Measurements from ENCODE around the gene CDC16. TPM values are rescaled to one million over a fixed set of nuclear protein-coding genes. Genes with fewer than 3 reads are reported as not detected.

The CDC16 gene
- total and polyA plus RNA-seq, 2 of the 8 experiments (the other 6 are each of a cell fraction or from before 2014, with no cell fraction given) = 42.5 to 83.4 TPM

- H4K91ac ChIP-seq (replicated peaks; ENCODE audit: insufficient read length, low read length) = no peak overlapping the region
- no peaks in the 10 kb centered on the region for H3K27me3 ChIP-seq (replicated peaks in 1 of 4; ENCODE audit: control insufficient read depth in 3 of 4, extremely low read depth in 1 of 4, insufficient read depth in 3 of 4, low read length in 3 of 4)
- H2AK5ac ChIP-seq (ENCODE audit: low read depth, low read length) = no peak overlapping the region
- H3K27ac ChIP-seq (ENCODE audit: low read depth, low read length) = no peak overlapping the region
- no peak overlapping the region for H2BK12ac ChIP-seq (ENCODE audit: low read depth, low read length)
- no peak overlapping the region for H4K8ac ChIP-seq (ENCODE audit: extremely low read depth, insufficient read depth, low read length)
- H3K4ac ChIP-seq (replicated peaks; ENCODE audit: insufficient read length, low read depth, low read length) = no peak overlapping the region
- 56% methylated on average over 4 of the region's 4 CpGs; no CpG with 5 or more reads in 1 of the 2 experiments for WGBS, 2 experiments (ENCODE audit: extremely low coverage in 1 of 2, insufficient coverage in 1 of 2, insufficient read length in 1 of 2, insufficient replicate concordance in 2 of 2, low coverage in 1 of 2, low lambda C conversion rate in 2 of 2, missing lambda C conversion rate in 1 of 2)
- no peak for DNase-seq (ENCODE audit: low read depth in 1 of 2, low spot score in 2 of 2)
- no peak overlapping the region for H2BK15ac ChIP-seq (ENCODE audit: low read length)
- no peak overlapping the region; a peak in 2 of 4 replicates for H3K4me2 ChIP-seq (ENCODE audit: insufficient read depth in 1 of 2, low read depth in 2 of 2, low read length in 2 of 2)
- CTCF ChIA-PET (ENCODE audit: partially characterized antibody) = interaction anchor here (1.1 kb wide), 2 partner anchors 18 to 84 kb away, joined by 3 to 4 read pairs; no protein-coding TSS in a partner anchor
- no peaks in the 10 kb centered on the region for H3K9me3 ChIP-seq (ENCODE audit: insufficient read depth in 2 of 2, low read depth in 1 of 2, low read length in 1 of 2)
- H3K4me3 ChIP-seq (ENCODE audit: extremely low read depth in 1 of 4, insufficient read depth in 2 of 4, low read depth in 3 of 4, low read length in 4 of 4) = peak overlapping the region in 1 of 4 experiments; percentile 2; a peak in 1 of 8 replicates
- H2BK120ac ChIP-seq (replicated peaks; ENCODE audit: low read depth, low read length) = no peak overlapping the region
- H3K9ac ChIP-seq (replicated peaks in 1 of 4; ENCODE audit: extremely low read depth in 1 of 4, low read depth in 3 of 4, low read length in 3 of 4) = no peak overlapping the region
- H3K23me2 ChIP-seq (ENCODE audit: low read depth, low read length) = no peaks in the 10 kb centered on the region
- no peak overlapping the region for H4K5ac ChIP-seq (ENCODE audit: insufficient read length, low read depth, low read length)
- H3K79me2 ChIP-seq (ENCODE audit: control insufficient read depth in 1 of 2, insufficient read depth in 2 of 2, low read length in 2 of 2) = no peaks in the 10 kb centered on the region; a peak in 1 of 4 replicates
- no peak overlapping the region for H2AFZ ChIP-seq (ENCODE audit: low read length)
- no peak overlapping the region for H3K14ac ChIP-seq (ENCODE audit: insufficient read length)
- FAIRE-seq = peak; percentile 63
- POLR2A ChIA-PET (ENCODE audit: partially characterized antibody) = interaction anchor here (1.0 to 7.5 kb wide), 8 partner anchors 8 to 29 kb away, joined by 3 to 44 read pairs (median 10); partner anchors contain the start of genes CDC16 and UPF3A
- H3K18ac ChIP-seq (ENCODE audit: extremely low read depth, low read length) = no peak overlapping the region
- H2BK20ac ChIP-seq (ENCODE audit: low read length) = no peak overlapping the region
- H2BK5ac ChIP-seq (ENCODE audit: low read depth, low read length) = no peak overlapping the region
- no peaks in the 10 kb centered on the region for H3K79me1 ChIP-seq (ENCODE audit: low read depth, low read length)
- H3K36me3 ChIP-seq (ENCODE audit: control insufficient read depth in 2 of 4, insufficient read depth in 4 of 4, low read length in 3 of 4) = peaks cover 23 to 83% (median 46%) of the 10 kb centered on the region in 4 experiments
- no peak overlapping the region for H3K23ac ChIP-seq (ENCODE audit: insufficient read length)
- peaks cover 0 to 8% (median 2%) of the 10 kb centered on the region in 4 experiments; a peak in 2 of 7 replicates for H3K4me1 ChIP-seq (replicated peaks in 1 of 4; ENCODE audit: control insufficient read depth in 3 of 4, insufficient read depth in 4 of 4, low read length in 3 of 4)
- H4K20me1 ChIP-seq (replicated peaks in 1 of 2; ENCODE audit: control insufficient read depth in 1 of 2, insufficient read depth in 2 of 2, low read length in 2 of 2) = peaks cover 2 to 6% of the 10 kb centered on the region in 2 experiments
- no peak overlapping the region for H3K56ac ChIP-seq (replicated peaks; ENCODE audit: insufficient read length, low read depth, low read length)
- TF ChIP-seq TAF7 (optimal IDR thresholded peaks at IDR 0.05; ENCODE audit: borderline replicate concordance, low read depth, low read length) = no peak
Observed at GRCh38 chr13:114257014-114257413, 22.3 kb downstream of the CDC16 start.
